NK-92 treated with Interleukin-12 subunit alpha and Interleukin-12 subunit beta, amount 100 ng/mL, for 24 hours (cell line): ENCODE measurements around the gene KDM2A.

ENCODE experiments used
- DNase-seq: peaks from one replicate; lab custom pipeline; 2025; lab: John Stamatoyannopoulos, UW

The KDM2A gene

GRCh38 chr11:67286621-67287333, 167.7 kb downstream of the KDM2A start:
- DNase-seq: no peak

- no peak for DNase-seq
Measured at GRCh38 chr11:67287355-67288197, 168.5 kb downstream of the KDM2A start.

GRCh38 chr11:67288198-67288451, 169.1 kb downstream of the KDM2A start:
- DNase-seq: peak; percentile 72

GRCh38 chr11:67288452-67289225, 169.6 kb downstream of the KDM2A start:
- peak; percentile 89 for DNase-seq

- no peak for DNase-seq
Measured at GRCh38 chr11:67289226-67289650, 170.2 kb downstream of the KDM2A start, which contains the start of gene ANKRD13D. Gene ANKRD13D (plus strand): TSS chr11:67289303. CDS start chr11:67289461, 158 bp downstream.

GRCh38 chr11:67289651-67290479, 170.8 kb downstream of the KDM2A start:
- DNase-seq: no peak

- no peak for DNase-seq
Measured at GRCh38 chr11:67290801-67291200, 171.7 kb downstream of the KDM2A start.

- no peak for DNase-seq
Measured at GRCh38 chr11:67291481-67292381, 172.7 kb downstream of the KDM2A start.

- DNase-seq: no peak
Measured at GRCh38 chr11:67292671-67293070, 173.6 kb downstream of the KDM2A start.

GRCh38 chr11:67293090-67293489, 174.0 kb downstream of the KDM2A start:
- no peak for DNase-seq

GRCh38 chr11:67295846-67296245, 176.8 kb downstream of the KDM2A start:
- no peak for DNase-seq

- no peak for DNase-seq
Measured at GRCh38 chr11:67298786-67299185, 179.7 kb downstream of the KDM2A start.

GRCh38 chr11:67299471-67300191, 180.6 kb downstream of the KDM2A start:
- no peak for DNase-seq

- no peak for DNase-seq
Measured at GRCh38 chr11:67300256-67300755, 181.2 kb downstream of the KDM2A start.

GRCh38 chr11:67300756-67301312, 181.8 kb downstream of the KDM2A start:
- DNase-seq: no peak

GRCh38 chr11:67301313-67301921, 182.4 kb downstream of the KDM2A start:
- no peak for DNase-seq

GRCh38 chr11:67301951-67302516, 183.0 kb downstream of the KDM2A start:
- DNase-seq: no peak

GRCh38 chr11:67302571-67303131, 183.6 kb downstream of the KDM2A start:
- no peak for DNase-seq
